Muscle of back (tissue), 11 donors: ENCODE measurements around the gene SULT2B1. TPM values are rescaled to one million over a fixed set of nuclear protein-coding genes. Genes with fewer than 3 reads are reported as not detected.

Experiments used
- DNase-seq, 3 donors: peaks; one replicate each; pipeline versions ENCODE4 v3.0.0 to v3.0.0-alpha.2; 2013
- polyA plus RNA-seq, 10 donors: library from polyadenylated mRNA; unstranded; fragments of 120-200 nt; gene quantifications; one replicate each; pipeline ENCODE4 v1.2.1, GENCODE V29; 2013; ENCODE audit not compliant: insufficient read length in 10 of 10

SULT2B1 gene
- polyA plus RNA-seq, 10 donors = 0.21 to 3.5 (median 0.40) TPM; not detected in 4

DNA sequence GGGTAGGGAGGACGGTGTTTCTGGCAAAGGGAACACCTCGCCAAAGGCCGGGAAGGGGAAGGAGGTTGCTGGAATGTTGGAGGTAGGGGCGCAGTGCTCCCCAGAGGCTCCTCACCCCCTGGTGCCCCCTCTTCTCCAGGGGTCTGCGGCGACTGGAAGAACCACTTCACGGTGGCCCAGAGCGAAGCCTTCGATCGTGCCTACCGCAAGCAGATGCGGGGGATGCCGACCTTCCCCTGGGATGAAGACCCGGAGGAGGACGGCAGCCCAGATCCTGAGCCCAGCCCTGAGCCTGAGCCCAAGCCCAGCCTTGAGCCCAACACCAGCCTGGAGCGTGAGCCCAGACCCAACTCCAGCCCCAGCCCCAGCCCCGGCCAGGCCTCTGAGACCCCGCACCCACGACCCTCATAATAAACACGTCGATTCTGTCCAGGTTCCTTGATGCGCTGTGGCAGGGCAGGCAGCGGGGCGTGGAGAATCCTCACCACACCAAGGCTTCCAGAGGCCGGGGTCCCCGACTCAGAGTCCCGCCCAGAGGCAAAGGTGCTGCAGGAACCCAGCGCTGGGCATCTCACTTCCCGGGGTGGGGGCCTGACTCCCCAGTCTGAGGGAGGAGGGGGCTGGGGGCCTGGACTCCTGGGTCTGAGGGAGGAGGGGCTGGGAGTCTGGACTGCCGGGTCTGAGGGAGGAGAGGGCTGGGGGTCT is 47.2 kb downstream of the SULT2B1 start:
- no peak for DNase-seq

DNA sequence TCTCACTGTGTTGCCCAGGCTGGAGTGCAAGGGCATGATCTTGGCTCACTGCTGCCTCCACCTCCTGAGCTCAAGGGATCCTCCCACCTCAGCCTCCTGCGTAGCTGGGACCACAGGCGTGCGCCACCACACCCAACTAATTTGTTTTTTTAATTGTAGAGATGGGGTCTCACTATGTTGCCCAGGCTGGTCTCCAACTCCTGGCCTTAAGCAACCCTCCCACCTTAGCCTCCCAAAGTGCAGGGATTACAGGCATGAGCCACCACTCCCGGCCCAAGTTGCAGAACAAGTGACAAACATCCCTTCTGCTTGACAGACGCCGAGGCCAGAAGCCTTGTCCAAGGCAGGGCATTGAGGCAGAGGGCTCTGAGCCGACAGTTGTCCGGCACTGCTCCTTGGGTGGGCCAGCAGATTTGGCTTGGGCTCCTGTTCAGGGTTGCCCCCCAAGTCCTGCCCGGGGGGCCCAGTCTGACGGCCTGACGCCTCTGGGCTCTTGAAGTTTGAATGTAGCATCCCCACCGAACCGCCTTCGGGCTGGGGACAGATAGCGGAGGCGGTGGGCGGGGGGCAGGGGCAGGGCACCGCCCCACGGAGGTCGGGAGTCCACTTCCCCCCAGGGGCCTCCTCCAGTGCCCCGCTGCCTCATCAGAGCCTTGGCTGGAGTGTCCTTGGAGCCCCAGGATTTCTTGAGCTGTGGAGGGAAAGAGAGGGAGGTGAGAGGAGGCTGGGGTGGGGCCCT is 48.9 kb downstream of the SULT2B1 start:
- no peak for DNase-seq

GRCh38 chr19:48603001-48603400 is 51.0 kb downstream of the SULT2B1 start:
- DNase-seq = no peak

GRCh38 chr19:48603449-48603848 is 51.5 kb downstream of the SULT2B1 start:
- no peak for DNase-seq

GRCh38 chr19:48603850-48604249 is 51.9 kb downstream of the SULT2B1 start:
- no peak for DNase-seq

DNA sequence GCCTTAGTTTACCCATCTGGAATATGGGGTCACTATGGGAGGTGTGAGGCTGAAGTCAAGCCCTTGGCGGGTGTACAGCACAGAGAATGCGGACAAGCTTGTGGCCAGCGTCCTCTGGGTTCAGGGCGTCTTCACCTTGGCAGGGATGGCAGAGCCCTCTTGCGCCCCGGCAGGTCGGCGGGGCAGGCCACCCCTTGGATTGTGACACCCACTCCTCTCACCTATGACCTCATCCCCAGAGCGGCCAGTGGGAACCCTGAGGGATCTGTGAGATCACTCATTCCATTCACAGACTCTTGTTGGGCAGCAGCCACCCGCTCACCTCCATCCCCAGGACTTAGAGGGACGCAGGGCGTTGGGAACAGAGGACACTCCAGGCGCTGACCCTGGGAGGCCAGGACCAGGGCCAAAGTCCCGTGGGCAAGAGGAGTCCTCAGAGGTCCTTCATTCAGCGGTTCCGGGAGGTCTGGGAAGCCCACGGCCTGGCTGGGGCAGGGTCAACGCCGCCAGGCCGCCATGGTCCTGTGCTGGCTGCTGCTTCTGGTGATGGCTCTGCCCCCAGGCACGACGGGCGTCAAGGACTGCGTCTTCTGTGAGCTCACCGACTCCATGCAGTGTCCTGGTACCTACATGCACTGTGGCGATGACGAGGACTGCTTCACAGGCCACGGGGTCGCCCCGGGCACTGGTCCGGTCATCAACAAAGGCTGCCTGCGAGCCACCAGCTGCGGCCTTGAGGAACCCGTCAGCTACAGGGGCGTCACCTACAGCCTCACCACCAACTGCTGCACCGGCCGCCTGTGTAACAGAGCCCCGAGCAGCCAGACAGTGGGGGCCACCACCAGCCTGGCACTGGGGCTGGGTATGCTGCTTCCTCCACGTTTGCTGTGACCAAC is 54.7 kb downstream of the SULT2B1 start, which contains the start of gene SPACA4:
SPACA4 (plus strand) TSS at position 280 of the 896 bp plus-strand sequence; CDS start at position 517, 237 bp downstream.
- DNase-seq = no peak

DNA sequence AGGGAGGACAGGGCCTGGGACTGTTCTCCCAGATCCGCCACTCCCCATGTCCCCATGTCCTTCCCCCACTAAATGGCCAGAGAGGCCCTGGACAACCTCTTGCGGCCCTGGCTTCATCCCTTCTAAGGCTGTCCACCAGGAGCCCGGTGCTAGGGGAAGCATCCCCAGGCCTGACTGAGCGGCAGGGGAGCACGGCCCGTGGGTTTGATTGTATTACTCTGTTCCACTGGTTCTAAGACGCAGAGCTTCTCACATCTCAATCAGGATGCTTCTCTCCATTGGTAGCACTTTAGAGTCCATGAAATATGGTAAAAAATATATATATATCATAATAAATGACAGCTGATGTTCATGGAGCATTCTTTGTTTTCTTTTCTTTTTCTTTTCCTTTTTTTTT is 55.4 kb downstream of the SULT2B1 start:
- DNase-seq = no peak

DNA sequence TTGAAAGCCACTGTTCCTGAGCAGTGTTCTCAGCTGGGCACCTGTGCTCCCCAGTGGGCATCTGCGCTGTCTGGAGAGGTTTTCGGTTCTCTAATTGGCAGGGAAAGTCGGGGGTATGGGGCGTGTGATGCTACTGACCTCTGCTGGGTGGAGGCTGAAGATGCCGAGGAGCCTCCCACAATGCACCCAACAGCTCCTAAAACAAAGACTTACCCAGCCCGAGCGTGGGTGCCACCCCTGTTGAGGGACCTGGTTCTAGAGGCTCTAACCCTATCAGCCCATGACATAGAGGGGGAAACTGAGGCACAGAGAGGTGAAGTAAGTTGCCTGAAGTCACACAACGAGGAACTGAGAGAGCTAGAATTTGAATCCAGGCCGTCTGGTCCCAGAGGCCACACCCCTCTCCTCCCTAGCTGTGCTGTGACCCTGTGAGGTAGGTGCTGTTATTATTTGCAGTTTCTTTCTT is 56.9 kb downstream of the SULT2B1 start:
- peak in 1 of 3 donors; percentile 56 for DNase-seq

GRCh38 chr19:48609571-48610108 is 57.7 kb downstream of the SULT2B1 start:
- no peak for DNase-seq

GRCh38 chr19:48611872-48612271 is 59.9 kb downstream of the SULT2B1 start:
- no peak for DNase-seq

- DNase-seq = no peak
Measured at GRCh38 chr19:48613024-48613851, 61.3 kb downstream of the SULT2B1 start.

DNA sequence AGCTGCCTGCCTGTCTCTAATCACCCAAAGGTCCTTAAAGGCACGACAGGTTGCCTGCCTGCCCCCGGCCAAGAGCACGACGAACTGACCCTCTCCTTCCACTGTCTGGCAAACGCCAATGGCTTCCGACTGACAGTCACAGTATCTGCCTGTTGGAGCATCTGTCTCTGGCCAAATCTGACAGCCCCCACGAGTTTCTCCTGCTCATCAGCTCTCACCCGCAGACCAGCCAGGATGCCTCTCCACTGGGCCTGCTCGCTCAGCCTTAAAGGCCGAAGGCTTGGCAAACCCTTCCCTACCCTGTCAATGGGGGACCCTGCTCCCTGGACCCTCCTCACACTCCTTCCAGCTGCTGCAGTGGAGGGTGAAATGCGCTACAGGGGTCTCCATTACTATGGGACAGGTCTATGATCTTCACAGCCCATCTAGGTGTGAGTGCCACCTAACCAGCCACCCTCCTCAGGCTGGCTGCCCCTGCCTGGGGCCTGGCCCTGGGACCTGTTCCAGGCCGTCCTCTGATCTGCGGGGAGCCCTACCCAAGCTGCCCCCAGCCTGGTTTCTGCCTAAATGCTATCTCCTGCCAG is 62.0 kb downstream of the SULT2B1 start:
- DNase-seq = no peak

GRCh38 chr19:48614436-48615230 is 62.7 kb downstream of the SULT2B1 start, which contains the start of gene FAM83E:
Gene FAM83E, minus strand, starts transcription at chr19:48615076. Its CDS starts 1,704 bp downstream, at chr19:48613372.
- no peak for DNase-seq

GRCh38 chr19:48615231-48616040 is 63.5 kb downstream of the SULT2B1 start:
- no peak for DNase-seq

DNA sequence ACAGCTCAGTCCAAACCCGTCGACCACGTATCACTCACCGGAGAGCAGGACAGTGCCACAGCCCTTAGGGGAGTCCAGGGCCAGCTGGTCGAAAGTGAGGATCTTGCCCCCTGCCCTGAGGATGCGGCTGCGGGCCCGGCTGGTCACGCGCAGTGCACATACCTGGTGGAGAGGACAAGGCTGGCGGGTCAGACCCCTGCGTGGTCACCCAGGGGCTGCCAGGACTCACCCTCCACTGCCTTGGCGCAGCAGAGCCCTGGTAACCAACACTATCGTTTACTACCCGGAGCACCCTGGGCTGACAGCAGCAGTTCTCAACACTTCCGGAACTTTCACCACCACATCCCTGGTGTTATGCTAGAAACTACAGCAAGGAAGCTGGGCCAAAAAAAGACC is 64.1 kb downstream of the SULT2B1 start:
- DNase-seq = no peak

GRCh38 chr19:48616491-48617056 is 64.6 kb downstream of the SULT2B1 start:
- no peak for DNase-seq

DNA sequence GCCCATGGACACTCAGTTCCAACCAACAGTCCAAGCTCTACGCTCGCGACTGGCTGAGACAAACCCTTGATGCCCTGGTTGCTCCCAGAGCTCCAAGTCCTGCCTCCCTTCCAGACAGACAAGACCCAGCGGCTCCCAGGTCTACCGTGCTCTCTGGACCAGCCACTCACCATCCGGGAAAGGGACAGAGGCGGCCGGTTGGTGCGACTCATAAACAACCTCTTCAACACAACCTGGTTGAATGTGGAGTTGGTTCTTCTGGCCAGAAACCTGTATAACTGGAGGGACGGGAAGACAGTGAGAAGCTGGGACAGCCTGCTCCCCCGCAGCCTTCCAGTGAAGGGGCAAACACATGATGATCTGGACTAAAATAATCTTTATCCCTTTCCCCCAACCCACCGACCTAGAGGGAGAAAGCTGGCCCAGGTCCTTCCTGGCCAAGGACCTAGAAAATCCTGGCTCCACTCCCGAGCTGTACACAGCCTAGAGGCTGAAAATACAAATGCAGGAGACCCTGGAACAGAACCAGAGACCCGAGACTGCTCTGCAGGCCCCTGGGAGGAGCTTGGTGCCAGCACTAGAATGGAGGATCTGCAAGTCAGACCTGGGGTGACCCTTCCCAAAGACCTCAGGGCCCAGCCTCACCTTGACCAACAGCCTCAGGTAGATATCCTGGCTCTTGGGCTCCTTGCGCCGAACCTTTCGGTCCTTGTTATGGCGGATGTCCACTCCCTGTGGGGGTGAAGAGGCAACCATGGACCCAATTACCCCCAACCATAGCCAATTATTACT is 65.4 kb downstream of the SULT2B1 start:
- peak in 1 of 3 donors; percentile 64 for DNase-seq
